Smooth muscle cell (in vitro differentiated cells): ENCODE data around the gene RNU7-1. TPM values are rescaled to one million over a fixed set of nuclear protein-coding genes. Genes with fewer than 3 reads are reported as not detected.

Experiments
- DNase-seq: peaks from one replicate; lab custom pipeline; 2025; ENCODE audit not compliant: unreplicated experiment; lab: John Stamatoyannopoulos, UW
- H2AFZ ChIP-seq: fragments of 200-600 bp; sonication (generic); 2 replicates; pipeline ENCODE4 v1.6.0; 2016; ENCODE audit warnings: antibody characterized with exemption, low read depth, mild to moderate bottlenecking
- H3F3A ChIP-seq: fragments of 200-600 bp; sonication (generic); 2 replicates; pipeline ENCODE4 v1.6.0; 2017; ENCODE audit warnings: antibody characterized with exemption, low read depth
- H3K27ac ChIP-seq: fragments of 200-600 bp; sonication (generic); 2 replicates; pipeline ENCODE4 v1.5.1; 2016; ENCODE audit warnings: low read depth, mild to moderate bottlenecking
- H3K27me3 ChIP-seq: fragments of 200-600 bp; sonication (generic); 2 replicates; pipeline ENCODE4 v1.6.1; 2016; ENCODE audit warnings: low read depth, mild to moderate bottlenecking
- H3K36me3 ChIP-seq: fragments of 200-600 bp; sonication (generic); 2 replicates; pipeline ENCODE4 v1.5.1; 2016; ENCODE audit warnings: low read depth
- H3K4me1 ChIP-seq: fragments of 200-600 bp; sonication (generic); 2 replicates; pipeline ENCODE4 v1.5.1; 2016; ENCODE audit warnings: low read depth
- H3K4me2 ChIP-seq: fragments of 200-600 bp; sonication (generic); 2 replicates; pipeline ENCODE4 v1.6.0; 2016; ENCODE audit warnings: mild to moderate bottlenecking
- H3K4me3 ChIP-seq: fragments of 200-600 bp; sonication (generic); 2 replicates; pipeline ENCODE4 v1.5.1; 2016; ENCODE audit warnings: mild to moderate bottlenecking
- H3K79me2 ChIP-seq: fragments of 200-600 bp; sonication (generic); 2 replicates; pipeline ENCODE4 v1.6.0; 2016; ENCODE audit warnings: low read depth, mild to moderate bottlenecking
- H3K9ac ChIP-seq: fragments of 200-600 bp; sonication (generic); 2 replicates; pipeline ENCODE4 v1.6.0; 2016; ENCODE audit warnings: low read depth
- H3K9me3 ChIP-seq: fragments of 200-600 bp; sonication (generic); replicated peaks from 2 replicates; pipeline ENCODE4 v1.5.1; 2016; ENCODE audit warnings: low read depth
- H4K20me1 ChIP-seq: fragments of 200-600 bp; sonication (generic); 2 replicates; pipeline ENCODE4 v1.6.0; 2016; ENCODE audit warnings: low read depth
- CTCF ChIP-seq: fragments of 200-600 bp; sonication (generic); IDR thresholded peaks from 2 replicates; pipeline ENCODE4 v1.5.1; 2017; ENCODE audit warnings: borderline replicate concordance, mild to moderate bottlenecking, antibody characterized with exemption; ENCODE audit not compliant: insufficient read depth, poor library complexity, severe bottlenecking
- WGBS: methylation state at CpG from one replicate; pipeline ENCODE4 v1.1.7; 2016; ENCODE audit warnings: low lambda C conversion rate; 5-methylcytosine and 5-hydroxymethylcytosine counted together
- polyA plus RNA-seq: library from polyadenylated mRNA; unstranded; fragments of >200 nt; fragmentation: Nextera tagmentation; extraction: Ambion mirVana; gene quantifications from 2 replicates; pipeline ENCODE4 v1.2.1, GENCODE V29; 2016
- total RNA-seq: library from RNA; depleted of rRNA; stranded (reverse); fragments of >200 nt; gene quantifications from 2 replicates; pipeline ENCODE4 v1.2.3, GENCODE V29; 2014

The RNU7-1 gene
- total and polyA plus RNA-seq, 2 experiments from 2014 or later: not detected

GRCh38 chr12:6956021-6956727 lies 12.6 kb downstream of the RNU7-1 start:
- H3K36me3 ChIP-seq: no peaks in the 10 kb centered on the region
- TF ChIP-seq CTCF: no peak
- no peak overlapping the region for H3K4me3 ChIP-seq
- no peak overlapping the region for H3K9ac ChIP-seq
- H3K27ac ChIP-seq: no peak overlapping the region
- no peak overlapping the region for H3K4me2 ChIP-seq
- H3K9me3 ChIP-seq: no peaks in the 10 kb centered on the region
- H4K20me1 ChIP-seq: no peaks in the 10 kb centered on the region
- H3K4me1 ChIP-seq: peaks cover 4% of the 10 kb centered on the region
- H3F3A ChIP-seq: peaks cover 5% of the 10 kb centered on the region
- no peak overlapping the region for H2AFZ ChIP-seq
- H3K79me2 ChIP-seq: no peaks in the 10 kb centered on the region
- DNase-seq: no peak
- 79% methylated on average over 27 of the region's 28 CpGs for WGBS
- H3K27me3 ChIP-seq: no peaks in the 10 kb centered on the region

GRCh38 chr12:6957151-6957701 lies 13.6 kb downstream of the RNU7-1 start:
- H3K4me1 ChIP-seq: peaks cover 13% of the 10 kb centered on the region

GRCh38 chr12:6957741-6958608 lies 14.4 kb downstream of the RNU7-1 start:
- no peak overlapping the region for H3K9ac ChIP-seq
- H3K79me2 ChIP-seq: no peaks in the 10 kb centered on the region
- H4K20me1 ChIP-seq: no peaks in the 10 kb centered on the region
- peaks cover 19% of the 10 kb centered on the region for H3K4me1 ChIP-seq
- H3K4me3 ChIP-seq: no peak overlapping the region
- no peak for DNase-seq
- H3K27me3 ChIP-seq: no peaks in the 10 kb centered on the region
- no peak for TF ChIP-seq CTCF
- no peak overlapping the region for H3K27ac ChIP-seq
- no peaks in the 10 kb centered on the region for H3K36me3 ChIP-seq
- no peak overlapping the region for H3K4me2 ChIP-seq
- H2AFZ ChIP-seq: no peak overlapping the region
- peaks cover 7% of the 10 kb centered on the region for H3F3A ChIP-seq
- H3K9me3 ChIP-seq: no peaks in the 10 kb centered on the region
- 94% methylated on average over 28 of the region's 28 CpGs for WGBS

More at GRCh38 chr12:6957151-6957701, 13.6 kb downstream of the RNU7-1 start:
- Histone ChIP-seq H3K4me2 (no peak overlapping the region), H3K4me3 (no peak overlapping the region), H4K20me1 (no peaks in the 10 kb centered on the region), H3K9me3 (no peaks in the 10 kb centered on the region), H3K36me3 (no peaks in the 10 kb centered on the region), H3F3A (peaks cover 7% of the 10 kb centered on the region), H3K27me3 (no peaks in the 10 kb centered on the region), H3K9ac (no peak overlapping the region), H2AFZ (no peak overlapping the region), H3K79me2 (no peaks in the 10 kb centered on the region), H3K27ac (no peak overlapping the region)
- 90% methylated on average over 20 of the region's 20 CpGs for WGBS
- no peak for DNase-seq
- no peak for TF ChIP-seq CTCF
